Measurements from ENCODE around the gene COQ4.

GRCh38 chr9:128317629-128318028 lies 5.0 kb upstream of the COQ4 start:
- TF ChIP-seq CTCF (IDR thresholded peaks at IDR 0.05) (no peak), POLR2A (IDR thresholded peaks at IDR 0.05) (no peak)
